Karpas-422 (cell line): ENCODE results near the gene ROR1. TPM values are rescaled to one million over a fixed set of nuclear protein-coding genes. Genes with fewer than 3 reads are reported as not detected.
"Not testable (repeated sequence)": the region's sequence is repeated elsewhere in the genome, so short reads cannot be mapped to it uniquely, and the experiment has no call there.

Experiments used
- DNase-seq: peaks from one replicate; pipeline ENCODE4 v3.0.0-alpha.2; 2015
- H2AFZ ChIP-seq: fragments of 200-600 bp; sonication (generic); 2 replicates; pipeline ENCODE4 v1.6.1; 2014; ENCODE audit warnings: antibody characterized with exemption, low read length, mixed read lengths
- H3K27ac ChIP-seq: fragments of 200-600 bp; sonication (generic); 2 replicates; pipeline ENCODE4 v1.5.1; 2014; ENCODE audit warnings: mild to moderate bottlenecking, low read length, moderate library complexity
- H3K27me3 ChIP-seq: fragments of 200-600 bp; sonication (generic); 2 replicates; pipeline ENCODE4 v1.6.1; 2014; ENCODE audit warnings: low read length, mixed read lengths
- H3K36me3 ChIP-seq: fragments of 200-600 bp; sonication (generic); 2 replicates; pipeline ENCODE4 v1.6.1; 2014; ENCODE audit warnings: low read length, mixed read lengths; ENCODE audit not compliant: insufficient read depth
- H3K4me1 ChIP-seq: fragments of 200-600 bp; sonication (generic); 2 replicates; pipeline ENCODE4 v1.6.1; 2014; ENCODE audit warnings: mild to moderate bottlenecking, low read length, mixed read lengths
- H3K4me2 ChIP-seq: fragments of 200-600 bp; sonication (generic); 2 replicates; pipeline ENCODE4 v1.6.1; 2014; ENCODE audit warnings: low read length, low read depth, mild to moderate bottlenecking; ENCODE audit not compliant: poor library complexity, severe bottlenecking
- H3K4me3 ChIP-seq: fragments of 200-600 bp; sonication (generic); 2 replicates; pipeline ENCODE4 v1.5.1; 2014; ENCODE audit warnings: mild to moderate bottlenecking, antibody characterized with exemption, low read length, mixed read lengths
- H3K79me2 ChIP-seq: fragments of 200-600 bp; sonication (generic); 2 replicates; pipeline ENCODE4 v1.6.1; 2014; ENCODE audit warnings: mild to moderate bottlenecking, low read length, mixed read lengths
- H3K9ac ChIP-seq: fragments of 200-600 bp; sonication (generic); 2 replicates; pipeline ENCODE4 v1.6.0; 2014; ENCODE audit warnings: low read length
- H3K9me2 ChIP-seq: fragments of 200-600 bp; sonication (generic), shearing (Covaris generic); replicated peaks from 2 replicates; pipeline ENCODE4 v1.6.0; 2014; ENCODE audit warnings: mild to moderate bottlenecking, low read length, moderate library complexity; ENCODE audit not compliant: insufficient read depth
- H3K9me3 ChIP-seq: fragments of 300-700, 200-600 bp; sonication (generic); 2 replicates; pipeline ENCODE4 v1.6.1; 2014; ENCODE audit warnings: low read length, mixed read lengths
- H4K20me1 ChIP-seq: fragments of 200-600 bp; sonication (generic); 2 replicates; pipeline ENCODE4 v1.6.1; 2014; ENCODE audit warnings: mild to moderate bottlenecking, antibody characterized with exemption, low read length, low read depth; ENCODE audit not compliant: insufficient read depth
- total RNA-seq: library from RNA; depleted of rRNA; stranded (reverse); fragments of >200 nt; shearing (Covaris generic); gene quantifications from 2 replicates; pipeline ENCODE4 v1.2.3, GENCODE V29; 2014; ENCODE audit warnings: low replicate concordance

The ROR1 gene
- total RNA-seq, 1 experiment from 2014 or later = not detected

DNA sequence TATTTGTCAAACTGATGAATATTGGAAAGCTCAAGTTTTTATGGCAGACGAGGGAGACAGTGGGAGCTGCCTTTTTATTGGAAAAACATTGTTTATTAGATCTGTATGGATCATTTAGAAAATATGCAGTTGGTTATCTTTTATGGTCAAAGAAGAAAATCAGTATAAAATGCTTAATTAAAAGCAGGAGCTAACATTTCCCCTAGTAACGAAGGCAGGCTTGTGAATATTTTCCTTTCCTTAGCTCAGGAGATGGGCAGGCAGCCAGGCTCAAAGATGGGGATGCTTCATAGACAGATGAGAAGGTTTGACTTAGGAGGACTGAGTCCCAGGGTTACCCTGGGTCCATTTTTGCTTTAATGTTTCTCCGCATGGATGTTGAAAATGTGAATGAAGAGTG lies 26.0 kb downstream of the ROR1 start:
- no peak overlapping the region for H3K4me2 ChIP-seq

DNA sequence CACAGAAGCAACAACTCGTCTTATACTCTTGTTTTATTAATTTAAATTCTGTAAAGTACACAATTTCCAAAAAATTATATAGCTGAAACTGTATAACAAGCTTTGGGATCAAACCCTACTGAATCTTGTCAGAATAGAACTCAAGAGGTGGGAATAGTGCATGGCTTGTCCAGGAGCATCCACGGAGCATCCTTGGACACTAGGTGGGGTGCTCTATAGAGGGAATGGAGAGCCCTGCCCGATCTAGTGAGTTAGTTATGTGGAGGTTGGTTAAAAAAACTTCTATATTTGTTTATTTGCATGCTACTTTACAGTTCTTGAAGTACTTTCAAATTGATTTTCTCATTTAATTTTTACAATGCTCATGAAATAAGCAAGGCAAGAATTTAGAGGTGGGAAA lies 28.3 kb downstream of the ROR1 start:
- no peak overlapping the region for H3K9ac ChIP-seq
- H3K36me3 ChIP-seq = no peaks in the 10 kb centered on the region
- no peak overlapping the region for H3K4me2 ChIP-seq
- no peaks in the 10 kb centered on the region for H4K20me1 ChIP-seq
- no peaks in the 10 kb centered on the region for H3K9me3 ChIP-seq
- no peaks in the 10 kb centered on the region for H3K9me2 ChIP-seq
- no peak overlapping the region for H2AFZ ChIP-seq
- no peaks in the 10 kb centered on the region for H3K79me2 ChIP-seq
- H3K4me1 ChIP-seq = no peaks in the 10 kb centered on the region
- DNase-seq = no peak
- no peak overlapping the region for H3K27ac ChIP-seq
- no peaks in the 10 kb centered on the region for H3K27me3 ChIP-seq
- H3K4me3 ChIP-seq = no peak overlapping the region

More for the DNA sequence above, 26.0 kb downstream of the ROR1 start:
- Histone ChIP-seq H3K27me3 (no peaks in the 10 kb centered on the region), H3K9me3 (no peaks in the 10 kb centered on the region), H3K9me2 (no peaks in the 10 kb centered on the region), H3K36me3 (no peaks in the 10 kb centered on the region), H3K27ac (no peak overlapping the region), H3K9ac (no peak overlapping the region), H3K79me2 (no peaks in the 10 kb centered on the region), H3K4me1 (no peaks in the 10 kb centered on the region), H4K20me1 (no peaks in the 10 kb centered on the region), H3K4me3 (no peak overlapping the region), H2AFZ (no peak overlapping the region)
- no peak for DNase-seq

DNA sequence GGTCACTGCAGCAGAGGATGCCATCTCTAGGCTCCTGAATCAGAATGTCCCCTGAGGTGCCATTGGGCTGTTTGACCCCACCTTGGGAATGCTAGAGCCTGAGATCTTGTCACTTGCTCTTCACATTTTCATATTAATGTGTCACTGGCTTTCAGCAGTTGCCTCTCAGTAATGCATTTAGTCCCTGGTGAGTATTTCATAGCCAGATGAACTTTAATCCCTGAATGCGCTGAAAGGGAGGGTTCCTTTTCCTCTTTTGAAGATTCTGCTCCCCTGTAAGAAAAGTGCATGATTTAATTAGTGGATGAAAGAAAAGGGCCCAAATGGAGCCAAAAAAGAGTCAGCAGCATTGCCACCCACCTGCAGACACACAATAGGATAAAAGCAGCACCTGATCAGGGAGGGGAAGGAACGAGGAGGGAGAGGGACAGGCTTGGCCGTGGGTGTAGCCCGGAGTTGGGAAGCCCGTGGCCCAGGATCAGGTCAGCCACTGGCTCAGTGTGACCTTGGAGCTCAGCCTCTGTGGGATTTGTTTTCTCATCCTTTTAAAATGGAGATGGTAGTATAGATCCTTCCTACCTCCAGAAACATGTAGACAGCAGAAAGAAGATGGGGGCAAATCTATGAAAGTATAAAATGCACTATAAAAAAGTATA lies 31.1 kb downstream of the ROR1 start:
- DNase-seq = no peak
- no peak overlapping the region for H2AFZ ChIP-seq
- H3K9me3 ChIP-seq = no peaks in the 10 kb centered on the region
- H3K9me2 ChIP-seq = no peaks in the 10 kb centered on the region
- H3K4me2 ChIP-seq = no peak overlapping the region
- no peaks in the 10 kb centered on the region for H3K36me3 ChIP-seq
- no peak overlapping the region for H3K4me3 ChIP-seq
- H4K20me1 ChIP-seq = no peaks in the 10 kb centered on the region
- H3K27me3 ChIP-seq = no peaks in the 10 kb centered on the region
- H3K9ac ChIP-seq = no peak overlapping the region
- H3K4me1 ChIP-seq = no peaks in the 10 kb centered on the region
- no peak overlapping the region for H3K27ac ChIP-seq
- H3K79me2 ChIP-seq = no peaks in the 10 kb centered on the region

DNA sequence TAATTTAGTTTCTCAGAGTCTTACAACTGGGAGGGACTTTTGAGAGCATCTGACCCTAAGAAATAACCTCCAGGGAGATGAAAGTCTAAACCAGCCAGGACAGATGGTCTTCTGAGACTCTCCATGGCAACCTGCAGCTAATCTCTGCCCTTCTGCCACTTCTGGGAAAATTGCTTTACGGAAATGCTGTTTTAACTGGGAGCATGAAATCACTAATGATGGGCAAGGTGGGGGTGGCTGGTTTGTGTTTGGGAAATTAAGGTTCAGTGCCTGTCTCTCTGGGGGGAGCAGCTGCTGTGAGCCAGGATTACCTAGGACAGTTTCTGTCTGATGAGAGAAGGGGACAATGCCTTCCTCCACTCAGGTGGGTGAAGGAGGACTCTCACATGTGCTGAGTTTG lies 33.2 kb downstream of the ROR1 start:
- Histone ChIP-seq H3K4me1 (no peaks in the 10 kb centered on the region), H3K4me3 (no peak overlapping the region), H3K9ac (no peak overlapping the region), H3K79me2 (no peaks in the 10 kb centered on the region), H3K9me2 (no peaks in the 10 kb centered on the region), H3K4me2 (no peak overlapping the region), H3K27me3 (no peaks in the 10 kb centered on the region), H3K9me3 (no peaks in the 10 kb centered on the region), H2AFZ (no peak overlapping the region), H3K27ac (no peak overlapping the region), H4K20me1 (no peaks in the 10 kb centered on the region), H3K36me3 (no peaks in the 10 kb centered on the region)
- DNase-seq = no peak

DNA sequence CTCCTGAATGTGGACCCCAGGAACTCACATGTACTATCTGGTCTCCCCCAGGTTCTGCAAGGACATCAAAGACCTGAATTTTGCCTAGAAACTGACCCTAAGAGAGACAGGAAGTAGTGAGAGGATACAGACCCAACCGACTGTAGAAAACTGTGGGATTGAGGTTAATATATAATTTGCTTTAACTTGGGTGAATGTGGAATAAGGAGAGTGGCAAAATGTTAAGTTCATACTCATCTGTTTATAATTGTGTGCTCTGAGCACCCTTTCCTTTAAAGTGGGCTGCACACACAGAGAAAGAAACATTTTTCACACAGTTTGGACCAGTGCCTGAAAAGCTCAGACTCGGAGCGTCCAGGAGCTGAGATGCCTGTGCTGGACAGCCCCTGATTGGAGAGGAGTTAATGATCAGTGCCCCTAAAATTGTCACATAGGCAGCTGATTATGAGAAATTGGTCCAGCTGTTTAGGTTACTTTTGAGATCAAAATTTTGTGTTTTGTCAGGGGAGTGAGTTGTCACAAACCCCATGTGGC lies 37.2 kb downstream of the ROR1 start:
- Histone ChIP-seq H3K79me2 (no peaks in the 10 kb centered on the region), H3K4me2 (no peak overlapping the region), H3K36me3 (no peaks in the 10 kb centered on the region), H3K4me1 (no peaks in the 10 kb centered on the region), H3K9me3 (no peaks in the 10 kb centered on the region), H3K9me2 (no peaks in the 10 kb centered on the region), H3K9ac (no peak overlapping the region), H3K27ac (no peak overlapping the region), H2AFZ (no peak overlapping the region), H4K20me1 (no peaks in the 10 kb centered on the region), H3K4me3 (no peak overlapping the region), H3K27me3 (no peaks in the 10 kb centered on the region)
- DNase-seq = no peak

DNA sequence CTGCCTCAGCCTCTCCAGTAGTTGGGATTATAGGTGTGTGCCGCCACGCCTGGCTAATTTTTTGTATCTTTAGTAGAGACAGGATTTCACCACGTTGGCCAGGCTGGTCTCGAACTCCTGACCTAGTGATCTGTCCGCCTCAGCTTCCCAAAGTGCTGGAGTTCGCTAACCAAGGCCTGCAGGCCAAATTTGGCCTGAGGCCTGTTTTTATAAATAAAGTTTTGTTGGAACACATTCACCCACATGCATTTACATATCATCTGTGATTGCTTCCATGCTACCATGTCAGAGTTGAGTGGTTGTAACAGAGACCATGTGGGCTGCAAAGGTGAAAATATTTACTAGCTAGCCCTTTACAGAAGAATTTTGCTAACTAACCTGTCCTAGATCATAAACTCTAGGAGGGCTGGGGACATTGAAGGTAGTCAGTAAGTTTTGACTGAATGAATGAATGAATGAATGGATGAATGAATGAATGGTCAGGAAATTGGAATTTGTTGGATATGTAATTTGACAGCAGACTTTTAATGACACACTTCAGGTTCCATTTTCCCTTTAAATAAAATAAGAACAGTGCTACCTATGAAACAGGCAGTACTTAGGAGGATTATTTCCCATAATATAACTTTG lies 38.4 kb downstream of the ROR1 start:
- H3K9ac ChIP-seq = no peak overlapping the region
- no peak overlapping the region for H3K27ac ChIP-seq
- no peaks in the 10 kb centered on the region for H3K9me2 ChIP-seq
- H3K79me2 ChIP-seq = no peaks in the 10 kb centered on the region
- no peak overlapping the region for H2AFZ ChIP-seq
- H3K27me3 ChIP-seq = no peaks in the 10 kb centered on the region
- no peaks in the 10 kb centered on the region for H4K20me1 ChIP-seq
- no peak overlapping the region for H3K4me2 ChIP-seq
- H3K36me3 ChIP-seq = no peaks in the 10 kb centered on the region
- no peaks in the 10 kb centered on the region for H3K4me1 ChIP-seq
- no peak for DNase-seq
- H3K4me3 ChIP-seq = no peak overlapping the region
- H3K9me3 ChIP-seq = no peaks in the 10 kb centered on the region

DNA sequence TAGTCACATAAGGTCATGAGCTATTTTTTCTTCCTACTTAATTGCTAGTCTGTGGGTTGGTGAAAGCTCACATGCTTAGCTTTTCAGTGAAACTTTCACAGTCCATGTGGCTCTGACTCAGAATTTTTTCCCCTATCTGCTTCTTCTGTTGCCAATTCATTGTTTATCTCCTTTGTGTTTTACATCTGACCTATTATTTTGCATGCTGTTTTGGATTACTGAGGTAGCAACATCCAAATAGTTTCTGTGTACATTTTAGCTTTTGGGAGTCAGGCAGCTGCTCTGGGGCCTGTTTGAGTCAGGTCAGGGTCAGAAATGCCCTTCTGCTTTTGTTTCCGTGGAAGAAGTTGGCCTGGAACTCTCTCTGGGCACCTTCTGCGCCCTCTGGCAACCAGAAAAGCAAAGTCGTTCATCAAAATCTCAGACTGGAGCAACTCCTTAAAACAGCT lies 40.0 kb downstream of the ROR1 start:
- Histone ChIP-seq H3K4me1 (no peaks in the 10 kb centered on the region), H4K20me1 (no peaks in the 10 kb centered on the region), H3K9me2 (no peaks in the 10 kb centered on the region), H3K9ac (no peak overlapping the region), H2AFZ (no peak overlapping the region), H3K79me2 (no peaks in the 10 kb centered on the region), H3K4me3 (no peak overlapping the region), H3K4me2 (no peak overlapping the region), H3K9me3 (no peaks in the 10 kb centered on the region), H3K27me3 (no peaks in the 10 kb centered on the region), H3K27ac (no peak overlapping the region), H3K36me3 (no peaks in the 10 kb centered on the region)
- no peak for DNase-seq

DNA sequence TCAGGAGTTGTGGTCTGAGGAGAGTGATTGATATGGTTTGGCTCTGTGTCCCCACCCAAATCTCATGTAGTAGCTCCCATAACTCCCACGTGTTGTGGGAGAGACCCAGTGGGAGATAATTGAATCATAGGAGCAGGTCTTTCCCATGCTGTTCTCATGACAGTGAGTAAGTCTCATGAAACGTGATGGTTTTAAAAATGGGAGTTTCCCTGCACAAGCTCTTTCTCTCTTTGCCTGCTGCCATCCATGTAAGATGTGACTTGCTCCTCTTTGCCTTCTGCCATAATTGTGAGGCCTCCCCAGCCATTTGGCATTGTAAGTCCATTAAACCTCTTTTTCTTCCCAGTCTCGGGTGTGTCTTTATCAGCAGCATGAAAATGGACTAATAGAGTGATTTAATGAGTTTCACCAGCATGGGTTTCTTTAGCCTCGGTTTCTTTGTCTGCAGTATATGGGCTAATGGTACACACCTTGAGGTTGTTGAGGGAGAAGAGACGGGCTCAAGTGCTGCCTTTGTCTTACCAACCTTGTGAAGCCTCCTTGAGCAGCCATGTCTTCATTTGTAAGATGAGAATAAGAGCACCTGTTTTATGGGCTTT lies 42.5 kb downstream of the ROR1 start:
- not testable (repeated sequence) for H4K20me1 ChIP-seq, DNase-seq, H3K27me3 ChIP-seq, H3K9me3 ChIP-seq, H3K9me2 ChIP-seq, H3K79me2 ChIP-seq, H3K27ac ChIP-seq, H3K36me3 ChIP-seq, H3K4me3 ChIP-seq, H3K4me1 ChIP-seq, H3K4me2 ChIP-seq, H2AFZ ChIP-seq, H3K9ac ChIP-seq
